HepG2 (cell line): ENCODE results near the gene MYBL2. TPM values are rescaled to one million over a fixed set of nuclear protein-coding genes. Genes with fewer than 3 reads are reported as not detected.

ENCODE experiments used
- JUN ChIP-seq: sonication (generic); formaldehyde crosslinking; IDR thresholded peaks from 2 replicates; pipeline ENCODE4 v1.4.0; 2020; ENCODE audit warnings: mild to moderate bottlenecking, missing genetic modification reagents
- KMT2A ChIP-seq: sonication (generic); formaldehyde crosslinking; IDR thresholded peaks from 2 replicates; pipeline ENCODE4 v1.4.0; 2020; ENCODE audit warnings: missing genetic modification reagents
- NFAT5 ChIP-seq: sonication (generic); formaldehyde crosslinking; IDR thresholded peaks from 2 replicates; pipeline ENCODE4 v1.4.0; 2020; ENCODE audit warnings: missing genetic modification reagents
- NFKB2 ChIP-seq: sonication (generic); formaldehyde crosslinking; IDR thresholded peaks from 2 replicates; pipeline ENCODE4 v1.4.0; 2020; ENCODE audit warnings: missing genetic modification reagents, borderline replicate concordance
- SPEN ChIP-seq: sonication (generic); formaldehyde crosslinking; IDR thresholded peaks from 2 replicates; pipeline ENCODE4 v1.5.1; 2020; ENCODE audit warnings: low read depth, mild to moderate bottlenecking, missing genetic modification reagents
- TEAD3 ChIP-seq: optimal IDR thresholded peaks from 2 replicates; pipeline ENCODE3; 2016; ENCODE audit warnings: borderline replicate concordance
- ZEB1 ChIP-seq: IDR thresholded peaks from 2 replicates; pipeline ENCODE4 v1.6.1; 2012; ENCODE audit warnings: mild to moderate bottlenecking, low read depth, inconsistent platforms; ENCODE audit not compliant: insufficient replicate concordance
- ZNF276 ChIP-seq: sonication (generic); formaldehyde crosslinking; IDR thresholded peaks from 2 replicates; pipeline ENCODE4 v1.4.0; 2020; ENCODE audit warnings: mild to moderate bottlenecking, low read depth, missing genetic modification reagents
- ZNF407 ChIP-seq: sonication (generic); formaldehyde crosslinking; IDR thresholded peaks from one replicate; pipeline ENCODE4 v1.5.1; 2020; ENCODE audit warnings: mild to moderate bottlenecking, missing genetic modification reagents; ENCODE audit errors: not compliant biosample characterization
- ZNF674 ChIP-seq: sonication (generic); formaldehyde crosslinking; IDR thresholded peaks from 2 replicates; pipeline ENCODE4 v1.5.0; 2020; ENCODE audit warnings: low read depth, mild to moderate bottlenecking, missing genetic modification reagents
- ZNF691 ChIP-seq: sonication (generic); formaldehyde crosslinking; IDR thresholded peaks from 2 replicates; pipeline ENCODE4 v1.4.0; 2020; ENCODE audit warnings: missing genetic modification reagents, low read depth, mild to moderate bottlenecking, borderline replicate concordance
- ZNF724P ChIP-seq: sonication (generic); formaldehyde crosslinking; IDR thresholded peaks from 2 replicates; pipeline ENCODE4 v1.8.0; 2022; ENCODE audit warnings: missing genetic modification reagents, borderline replicate concordance
- polyA plus RNA-seq, 8 experiments: library from polyadenylated mRNA; depleted of rRNA in 3 of 8; stranded (reverse) in 7 of 8; unstranded in 1 of 8; fragments of >200 nt; fragmentation: Illumina TruSeq in 4 of 8; extraction: Trizol in 4 of 8; gene quantifications; 2 replicates each; pipeline versions ENCODE4 v1.2.1 to v1.2.3, GENCODE V29; 2011 to 2016; ENCODE audit warnings: low read depth in 4 of 8, missing spikeins in 1 of 8, mixed read lengths in 1 of 8; ENCODE audit not compliant: insufficient read depth in 1 of 8
- total RNA-seq, 5 experiments: library from RNA; depleted of rRNA; stranded (reverse); fragments of >200 nt; fragmentation: Illumina TruSeq; extraction: Trizol; gene quantifications; 2 replicates each; pipeline ENCODE4 v1.2.3, GENCODE V29; 2016; ENCODE audit warnings: low read depth in 1 of 5

The MYBL2 gene
- total and polyA plus RNA-seq, 2 of the 13 experiments (the other 11 are each of a cell fraction or from before 2014, with no cell fraction given) = 11.9 to 66.2 TPM

GRCh38 chr20:43749734-43750294 is 82.9 kb downstream of the MYBL2 start (continued):
- peak; percentile 35 for TF ChIP-seq ZNF407
- TF ChIP-seq SPEN (CRISPR knock-in tag) = peak; percentile 58; the same call in 1 of the 2 replicates
- TF ChIP-seq ZNF724P = 0 out of 2 replicates have a peak, but pooled peaks have one; percentile 32
- peak; percentile 70; the same call in 1 of the 2 replicates for TF ChIP-seq ZNF691 (CRISPR knock-in tag)
- TF ChIP-seq KMT2A (CRISPR knock-in tag) = no peak
- no peak for TF ChIP-seq JUN
- TF ChIP-seq NFAT5 (CRISPR knock-in tag) = peak; percentile 47; the same call in 1 of the 2 replicates
- TF ChIP-seq ZNF674 (CRISPR knock-in tag) = no peak
- peak; percentile 35 for TF ChIP-seq ZEB1
- TF ChIP-seq NFKB2 (CRISPR knock-in tag) = peak; percentile 77; the same call in 1 of the 2 replicates
- no peak for TF ChIP-seq ZNF276 (CRISPR knock-in tag)
- TF ChIP-seq TEAD3 (CRISPR knock-in tag) = peak; percentile 77
